ENCODE results near the gene ARF1.

Gene ARF1

DNA sequence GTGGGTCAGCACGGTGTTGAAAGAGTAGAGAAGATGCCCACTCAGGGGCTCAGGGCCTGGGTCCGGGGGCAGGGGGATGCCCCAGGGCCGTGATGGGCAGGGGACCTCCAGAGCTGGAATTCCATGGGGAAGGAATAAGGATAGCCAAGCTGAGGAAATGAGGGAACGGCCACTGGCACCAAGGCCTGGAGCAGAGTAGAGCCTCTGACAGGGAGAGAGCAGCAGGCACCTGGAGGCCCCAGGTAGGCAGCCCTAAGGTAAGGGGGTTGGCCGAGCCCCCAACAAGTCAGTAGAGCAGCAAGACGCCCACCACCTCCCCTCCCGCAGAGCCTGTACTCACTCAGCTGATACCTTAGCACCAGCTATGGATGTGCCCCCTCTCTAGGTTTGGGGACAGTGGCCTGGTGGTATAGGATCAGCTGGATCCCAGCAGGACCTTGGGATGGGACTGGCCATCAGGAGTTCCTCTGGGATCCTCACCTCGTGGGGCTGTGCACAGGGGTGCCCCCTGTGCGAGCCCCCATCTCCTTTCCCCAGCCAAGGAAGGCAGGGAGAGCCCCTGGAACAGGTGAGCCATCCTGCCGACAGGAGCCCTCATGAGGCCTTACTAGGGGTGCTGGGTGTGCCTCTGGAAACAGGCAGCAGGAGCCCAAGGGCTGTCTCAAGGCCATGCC is 21.0 kb upstream of the ARF1 start:
- Mint-ChIP-seq H3K27me3 (peaks cover 55 to 85% of the 10 kb centered on the region in 2 donors), H3K4me3 (no peak overlapping the region), H3K36me3 (no peaks in the 10 kb centered on the region), H3K4me1 (peaks cover 8 to 16% of the 10 kb centered on the region in 2 donors), H3K9me3 (no peaks in the 10 kb centered on the region), H3K27ac (no peak overlapping the region)
- ATAC-seq (replicated peaks) (no peak), DNase-seq (no peak)

DNA sequence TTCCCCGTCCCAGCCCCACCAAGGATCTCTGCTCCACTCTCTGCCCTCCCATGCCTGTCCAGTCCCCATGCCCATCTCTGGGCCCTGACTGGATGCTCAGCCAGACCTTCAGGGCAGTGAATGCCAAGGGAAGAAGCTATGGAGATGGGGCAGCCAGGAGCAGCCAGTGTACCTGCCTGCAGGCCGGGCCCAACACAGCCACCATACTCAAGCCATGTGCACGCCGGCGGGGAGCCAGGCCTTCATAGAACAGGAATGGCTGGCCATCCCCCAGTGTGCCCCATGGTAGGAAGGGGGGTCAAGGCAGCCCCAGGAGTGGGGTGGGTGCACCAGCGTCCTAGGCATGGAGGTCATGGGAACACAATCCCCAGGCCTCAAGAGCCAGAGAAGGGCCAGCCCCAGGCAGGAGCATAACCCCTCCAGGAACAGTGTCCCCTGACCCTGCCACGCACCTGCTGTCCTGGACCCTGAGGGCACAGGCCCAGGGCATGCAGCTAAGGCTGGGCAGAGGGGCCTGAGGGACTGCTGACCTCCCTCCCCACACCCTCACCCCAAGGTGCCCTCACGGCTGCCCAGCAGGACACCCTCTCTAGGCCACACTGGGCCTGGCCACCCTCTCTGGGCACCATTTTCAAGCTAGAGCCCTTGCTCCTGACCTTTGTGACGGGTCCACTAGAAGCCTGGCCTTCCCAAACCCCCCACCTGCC is 20.3 kb upstream of the ARF1 start:
- Mint-ChIP-seq H3K36me3 (no peaks in the 10 kb centered on the region), H3K4me3 (no peak overlapping the region), H3K4me1 (peaks cover 8 to 16% of the 10 kb centered on the region in 2 donors), H3K27ac (no peak overlapping the region), H3K27me3 (peaks cover 60 to 86% of the 10 kb centered on the region in 2 donors), H3K9me3 (no peaks in the 10 kb centered on the region)
- no peak for DNase-seq
- ATAC-seq (replicated peaks) = no peak

DNA sequence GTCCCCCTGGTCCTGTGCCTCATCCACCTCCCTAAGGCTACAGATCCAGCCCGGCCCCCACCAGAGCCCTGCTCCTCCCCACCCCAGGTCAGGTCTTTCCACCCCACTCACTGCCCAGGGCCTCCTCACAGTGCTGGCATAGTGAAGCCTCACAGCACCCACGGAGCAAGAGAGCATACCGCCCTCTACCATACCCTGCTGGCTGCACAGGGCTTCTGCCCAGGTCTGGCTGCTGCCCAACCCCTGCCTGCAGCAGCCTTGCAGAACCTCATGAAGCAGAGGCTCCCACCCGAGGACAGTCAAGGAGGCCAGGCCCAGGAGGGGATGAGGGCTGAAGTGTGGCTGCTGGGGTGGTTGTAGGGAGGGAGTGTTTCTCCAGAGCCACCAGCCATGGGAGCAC is 19.7 kb upstream of the ARF1 start:
- H3K27me3 Mint-ChIP-seq = peaks cover 60 to 88% of the 10 kb centered on the region in 2 donors
- H3K4me1 Mint-ChIP-seq = peaks cover 8 to 16% of the 10 kb centered on the region in 2 donors
- DNase-seq = no peak
- H3K36me3 Mint-ChIP-seq = no peaks in the 10 kb centered on the region
- ATAC-seq (replicated peaks) = no peak
- H3K9me3 Mint-ChIP-seq = no peaks in the 10 kb centered on the region
- no peak overlapping the region for H3K27ac Mint-ChIP-seq
- H3K4me3 Mint-ChIP-seq = no peak overlapping the region

- no peaks in the 10 kb centered on the region for H3K36me3 Mint-ChIP-seq
- H3K4me1 Mint-ChIP-seq = peaks cover 8 to 16% of the 10 kb centered on the region in 2 donors
- ATAC-seq (replicated peaks) (no peak), DNase-seq (no peak)
- H3K4me3 Mint-ChIP-seq = no peak overlapping the region
- no peak overlapping the region for H3K27ac Mint-ChIP-seq
- no peaks in the 10 kb centered on the region for H3K9me3 Mint-ChIP-seq
- H3K27me3 Mint-ChIP-seq = peaks cover 54 to 82% of the 10 kb centered on the region in 2 donors
Observed at GRCh38 chr1:228063251-228064191, 19.0 kb upstream of the ARF1 start.

GRCh38 chr1:228064296-228064695 is 18.2 kb upstream of the ARF1 start:
- H3K4me1 Mint-ChIP-seq = peaks cover 8 to 16% of the 10 kb centered on the region in 2 donors
- H3K4me3 Mint-ChIP-seq = no peak overlapping the region
- peaks cover 53 to 78% of the 10 kb centered on the region in 2 donors for H3K27me3 Mint-ChIP-seq
- ATAC-seq (replicated peaks) (no peak), DNase-seq (no peak)
- no peaks in the 10 kb centered on the region for H3K36me3 Mint-ChIP-seq
- H3K27ac Mint-ChIP-seq = no peak overlapping the region
- no peaks in the 10 kb centered on the region for H3K9me3 Mint-ChIP-seq

DNA sequence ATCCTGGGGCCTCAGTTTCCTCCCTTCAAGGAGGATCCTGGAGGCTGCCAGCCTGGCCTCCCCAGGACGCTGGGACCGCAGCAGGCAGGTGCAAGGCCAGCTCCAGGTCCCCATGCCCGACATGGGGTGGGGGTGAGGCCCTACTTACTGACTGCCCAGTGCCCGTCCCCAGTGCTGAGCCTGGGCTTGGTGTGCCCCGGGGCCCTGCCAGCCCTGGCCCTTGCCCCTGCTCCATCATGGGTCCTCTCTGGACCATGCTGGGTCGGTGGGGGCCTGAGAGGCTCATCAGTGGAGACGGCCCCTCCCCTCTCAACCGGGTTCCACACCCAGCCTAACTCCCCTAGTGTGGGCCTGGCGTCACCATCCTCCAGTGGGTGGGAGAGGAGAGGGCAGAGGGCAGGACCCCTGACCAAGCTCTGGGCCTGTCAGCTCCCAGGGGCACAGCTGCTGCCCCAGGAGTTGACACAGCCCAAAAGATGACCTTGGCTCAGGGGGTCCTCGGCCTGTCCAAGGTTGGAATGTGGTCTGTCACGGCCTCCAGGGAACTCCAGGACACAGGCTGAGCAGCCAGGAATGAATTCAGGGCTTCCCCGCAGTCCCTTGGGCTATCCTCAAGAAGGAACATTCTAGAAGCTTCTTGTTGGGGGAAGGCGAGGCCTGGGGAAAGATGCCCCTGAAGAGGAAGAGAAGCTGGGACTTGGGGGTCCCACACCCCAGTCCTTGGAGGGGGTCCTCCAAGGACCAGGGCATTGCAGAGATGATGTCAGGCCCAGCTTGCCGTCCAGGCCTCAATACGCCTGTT is 17.6 kb upstream of the ARF1 start:
- no peaks in the 10 kb centered on the region for H3K9me3 Mint-ChIP-seq
- peaks cover 53 to 72% of the 10 kb centered on the region in 2 donors for H3K27me3 Mint-ChIP-seq
- ATAC-seq (replicated peaks) (no peak), DNase-seq (no peak)
- H3K4me3 Mint-ChIP-seq = no peak overlapping the region
- H3K4me1 Mint-ChIP-seq = peaks cover 8 to 11% of the 10 kb centered on the region in 2 donors
- no peak overlapping the region for H3K27ac Mint-ChIP-seq
- no peaks in the 10 kb centered on the region for H3K36me3 Mint-ChIP-seq

DNA sequence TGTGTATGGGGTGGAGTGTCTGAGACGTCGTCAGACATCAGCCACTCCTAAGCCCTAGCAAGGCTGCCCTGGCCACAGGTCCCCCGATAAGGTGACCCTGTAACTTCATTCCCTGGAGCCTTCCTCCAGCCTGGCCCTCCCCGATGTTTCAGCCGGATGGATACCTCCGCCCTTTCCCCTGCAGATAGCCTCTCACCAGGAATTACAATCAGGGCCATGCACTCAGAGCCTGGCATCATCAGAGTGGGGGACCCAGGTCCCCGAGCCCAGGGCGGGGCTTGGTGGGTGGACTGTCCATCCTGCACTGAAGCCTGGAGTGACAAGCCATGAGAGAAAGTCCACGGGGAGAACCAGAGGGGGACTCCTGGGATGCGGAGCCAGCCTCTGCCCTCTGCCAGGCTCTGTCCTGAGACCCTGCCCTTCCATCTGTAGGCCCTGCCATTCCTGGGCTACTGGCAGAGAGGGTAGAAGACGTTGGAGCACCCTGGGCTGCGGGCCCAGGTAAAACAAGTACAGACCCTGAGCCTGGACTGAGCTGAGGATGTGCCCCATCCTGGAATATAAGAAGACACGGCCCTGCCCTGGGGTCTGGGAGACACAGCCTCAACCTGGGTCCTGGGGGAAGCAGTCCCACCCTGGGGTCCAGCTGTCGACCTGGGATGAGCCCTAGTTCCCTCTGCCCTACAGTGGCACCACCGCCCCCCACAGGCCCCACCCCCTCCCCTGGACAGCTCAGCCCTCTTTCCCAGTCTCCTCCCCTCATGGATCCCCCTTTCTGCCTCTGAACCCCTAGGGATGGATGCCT is 16.8 kb upstream of the ARF1 start:
- no peak overlapping the region for H3K4me3 Mint-ChIP-seq
- no peak for ATAC-seq (replicated peaks)
- peaks cover 3 to 6% of the 10 kb centered on the region in 2 donors for H3K4me1 Mint-ChIP-seq
- no peaks in the 10 kb centered on the region for H3K36me3 Mint-ChIP-seq
- no peak for DNase-seq
- peaks cover 48 to 67% of the 10 kb centered on the region in 2 donors for H3K27me3 Mint-ChIP-seq
- no peak overlapping the region for H3K27ac Mint-ChIP-seq
- no peaks in the 10 kb centered on the region for H3K9me3 Mint-ChIP-seq

- DNase-seq (no peak), ATAC-seq (replicated peaks) (no peak)
- H3K9me3 Mint-ChIP-seq = no peaks in the 10 kb centered on the region
- no peaks in the 10 kb centered on the region for H3K4me1 Mint-ChIP-seq
- peaks cover 41 to 60% of the 10 kb centered on the region in 2 donors for H3K27me3 Mint-ChIP-seq
- H3K4me3 Mint-ChIP-seq = no peak overlapping the region
- H3K36me3 Mint-ChIP-seq = no peaks in the 10 kb centered on the region
- no peak overlapping the region for H3K27ac Mint-ChIP-seq
Observed at GRCh38 chr1:228066416-228066815, 16.1 kb upstream of the ARF1 start.

DNA sequence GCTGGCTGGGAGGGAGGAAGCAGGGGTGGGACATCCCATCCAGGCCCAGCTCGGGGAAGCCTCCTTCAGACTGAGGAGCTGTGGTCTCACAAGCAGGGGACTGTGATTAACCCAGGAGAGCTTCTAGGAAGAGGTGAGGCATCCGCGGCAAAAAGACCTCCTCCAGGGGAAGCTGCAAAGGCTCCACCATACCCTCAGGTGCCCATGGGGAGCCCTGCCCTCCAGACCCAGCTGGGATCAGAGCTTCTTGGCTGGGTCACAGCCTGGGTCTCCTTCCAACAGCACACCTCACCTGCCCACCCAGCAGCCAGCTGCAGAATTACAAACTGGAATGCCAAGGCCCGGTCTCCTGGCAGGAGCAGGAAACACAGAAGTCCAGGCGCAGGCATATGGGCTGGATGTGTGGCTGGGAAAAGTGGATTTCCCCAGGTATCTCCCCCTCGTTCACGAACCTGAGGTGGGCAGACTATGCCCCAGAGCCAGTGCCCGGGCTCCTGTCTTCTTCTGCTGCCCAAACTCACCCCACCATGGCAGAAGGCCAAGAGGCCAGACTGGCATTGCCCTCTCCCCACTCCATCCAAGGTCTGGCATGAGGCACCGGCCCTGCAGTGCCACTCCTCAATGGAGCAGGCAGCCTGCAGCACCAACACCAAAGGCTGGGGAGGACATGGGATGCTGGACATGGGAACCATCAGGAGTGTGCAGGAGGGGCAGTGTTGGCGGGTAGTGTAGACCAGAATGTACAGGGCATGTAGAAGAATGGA is 15.4 kb upstream of the ARF1 start:
- H3K4me1 Mint-ChIP-seq = peaks cover 0 to 1% of the 10 kb centered on the region in 2 donors
- H3K36me3 Mint-ChIP-seq = no peaks in the 10 kb centered on the region
- DNase-seq (no peak), ATAC-seq (replicated peaks) (no peak)
- H3K9me3 Mint-ChIP-seq = no peaks in the 10 kb centered on the region
- no peak overlapping the region for H3K4me3 Mint-ChIP-seq
- no peak overlapping the region for H3K27ac Mint-ChIP-seq
- peaks cover 37 to 54% of the 10 kb centered on the region in 2 donors for H3K27me3 Mint-ChIP-seq

GRCh38 chr1:228068359-228068758 is 14.1 kb upstream of the ARF1 start:
- DNase-seq (no peak), ATAC-seq (replicated peaks) (no peak)
- no peaks in the 10 kb centered on the region for H3K36me3 Mint-ChIP-seq
- H3K4me3 Mint-ChIP-seq = no peak overlapping the region
- peaks cover 30 to 42% of the 10 kb centered on the region in 2 donors for H3K27me3 Mint-ChIP-seq
- H3K27ac Mint-ChIP-seq = no peak overlapping the region
- H3K4me1 Mint-ChIP-seq = peaks cover 0 to 6% of the 10 kb centered on the region in 2 donors
- H3K9me3 Mint-ChIP-seq = no peaks in the 10 kb centered on the region

- Mint-ChIP-seq H3K27me3 (peaks cover 24 to 27% of the 10 kb centered on the region in 2 donors), H3K4me1 (peaks cover 0 to 11% of the 10 kb centered on the region in 2 donors), H3K36me3 (no peaks in the 10 kb centered on the region), H3K27ac (no peak overlapping the region), H3K4me3 (no peak overlapping the region), H3K9me3 (no peaks in the 10 kb centered on the region)
- no peak for ATAC-seq (replicated peaks)
- no peak for DNase-seq
Observed at GRCh38 chr1:228070173-228070572, 12.3 kb upstream of the ARF1 start.

DNA sequence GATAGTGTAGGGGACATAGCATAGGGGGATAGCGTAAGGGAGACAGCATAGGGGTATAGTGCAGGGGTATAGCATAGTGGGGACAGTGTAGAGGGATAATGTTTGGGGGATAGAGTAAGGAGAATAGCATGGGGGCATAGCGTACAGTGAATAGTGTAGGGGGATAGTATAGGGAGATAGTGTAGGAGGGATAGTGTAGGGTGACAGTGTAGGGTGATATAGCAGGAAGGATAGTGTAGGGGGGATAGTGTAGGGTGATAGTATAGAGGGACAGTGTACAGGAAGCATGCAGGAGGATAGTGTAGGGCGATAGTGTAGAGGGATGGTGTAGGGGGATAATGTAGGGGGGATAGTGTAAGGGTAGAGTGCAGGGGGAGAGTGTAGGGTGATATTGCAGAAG is 11.7 kb upstream of the ARF1 start:
- no peak overlapping the region for H3K27ac Mint-ChIP-seq
- no peak for ATAC-seq (replicated peaks)

More for the DNA sequence above, 11.7 kb upstream of the ARF1 start:
- Mint-ChIP-seq H3K4me1 (peaks cover 0 to 11% of the 10 kb centered on the region in 2 donors), H3K36me3 (no peaks in the 10 kb centered on the region), H3K27me3 (peaks cover 17 to 21% of the 10 kb centered on the region in 2 donors), H3K9me3 (no peaks in the 10 kb centered on the region), H3K4me3 (no peak overlapping the region)
- DNase-seq = no peak
